H1 (cell line): ENCODE results near the gene NDEL1. TPM values are rescaled to one million over a fixed set of nuclear protein-coding genes. Genes with fewer than 3 reads are reported as not detected.

ENCODE experiments used
- EP300 ChIP-seq, 2 experiments: IDR thresholded peaks; 1 replicate in 1 of 2; 2 replicates in 1 of 2; pipeline ENCODE4 v1.6.1; 2011 to 2012; ENCODE audit warnings: low read depth in 2 of 2, low read length in 2 of 2, mild to moderate bottlenecking in 2 of 2, borderline replicate concordance in 1 of 2, inconsistent platforms in 1 of 2, moderate library complexity in 1 of 2
- ZNF274 ChIP-seq: IDR thresholded peaks from 2 replicates; pipeline ENCODE4 v1.7.0; 2012; ENCODE audit warnings: low read length, borderline replicate concordance; ENCODE audit errors: extremely low read depth
- polyA plus RNA-seq, 7 experiments: library from polyadenylated mRNA; depleted of rRNA in 3 of 7; stranded (reverse) in 5 of 7; unstranded in 2 of 7; fragments of >200 nt in 5 of 7; fragments of 200-250 nt in 2 of 7; gene quantifications; 1 replicate in 5 of 7; 2 replicates in 1 of 7; 4 replicates in 1 of 7; pipeline versions ENCODE4 v1.2.1 to v1.2.3, GENCODE V29; 2011 to 2013; ENCODE audit warnings: missing spikeins in 2 of 7, mixed read lengths in 2 of 7
- total RNA-seq: library from RNA; stranded (reverse); fragmentation: NEBNext Ultra II Directional; extraction: Animal tissue kit (Norgen Biotek cat#: 25700); gene quantifications from 2 replicates; pipeline ENCODE4 v1.2.1, GENCODE V29; 2021

The NDEL1 gene
- total and polyA plus RNA-seq, 2 of the 8 experiments (the other 6 are each of a cell fraction or from before 2014, with no cell fraction given), result 31.1 to 32.9 TPM

GRCh38 chr17:8420041-8420934 is 15.4 kb upstream of the NDEL1 start (continued):
- TF ChIP-seq ZNF274, result no peak
- TF ChIP-seq EP300 (IDR thresholded peaks at IDR 0.05; ENCODE audit: borderline replicate concordance in 1 of 2, low read depth in 2 of 2, low read length in 2 of 2), result no peak
